DND-41 (cell line): Measurements from ENCODE around the gene SYNC.
"Not testable (repeated sequence)": the region's sequence is repeated elsewhere in the genome, so short reads cannot be mapped to it uniquely, and the experiment has no call there.

Experiments used
- ATAC-seq: fragments of 200-7000 bp; cut with Tn5 transposase; 3 replicates; pipeline ENCODE4 v1.9.1; 2021; ENCODE audit warnings: low read depth; ENCODE audit not compliant: insufficient read depth
- DNase-seq: peaks from one replicate; pipeline ENCODE4 v3.0.0-alpha.2; 2020
- H2AFZ ChIP-seq: 2 replicates; pipeline ENCODE4 v1.6.0; 2012; ENCODE audit warnings: low read depth, low read length
- H3K27ac ChIP-seq: 2 replicates; pipeline ENCODE4 v1.5.1; 2012; ENCODE audit warnings: low read length, inconsistent platforms
- H3K27me3 ChIP-seq: fragments of 200-600 bp; sonication (generic); 2 replicates; pipeline ENCODE4 v1.6.0; 2012; ENCODE audit warnings: low read length, mild to moderate bottlenecking, inconsistent platforms; ENCODE audit not compliant: insufficient read depth, poor library complexity
- H3K36me3 ChIP-seq: 2 replicates; pipeline ENCODE4 v1.5.1; 2012; ENCODE audit warnings: low read length, inconsistent platforms; ENCODE audit not compliant: insufficient read depth
- H3K4me1 ChIP-seq: 2 replicates; pipeline ENCODE4 v1.5.1; 2012; ENCODE audit warnings: mild to moderate bottlenecking, low read length; ENCODE audit not compliant: insufficient read depth
- H3K4me2 ChIP-seq: 2 replicates; pipeline ENCODE4 v1.6.0; 2012; ENCODE audit warnings: mild to moderate bottlenecking, moderate library complexity, low read length, inconsistent platforms; ENCODE audit not compliant: insufficient read depth
- H3K4me3 ChIP-seq, 2 experiments: fragments of 200-600 bp in 1 of 2; shearing (Covaris generic) in 1 of 2; 2 replicates each; pipeline ENCODE4 v1.5.1; 2012 to 2016; ENCODE audit warnings: inconsistent platforms in 2 of 2, low read length in 2 of 2, mild to moderate bottlenecking in 2 of 2, low read depth in 1 of 2, moderate library complexity in 1 of 2
- H3K79me2 ChIP-seq: 2 replicates; pipeline ENCODE4 v1.6.0; 2012; ENCODE audit warnings: low read length, inconsistent platforms; ENCODE audit not compliant: insufficient read depth
- H3K9ac ChIP-seq: 2 replicates; pipeline ENCODE4 v1.6.0; 2012; ENCODE audit warnings: low read depth, mild to moderate bottlenecking, inconsistent platforms, low read length, moderate library complexity
- H3K9me3 ChIP-seq: 2 replicates; pipeline ENCODE4 v1.5.1; 2012; ENCODE audit warnings: low read length, moderate library complexity, mild to moderate bottlenecking, inconsistent platforms; ENCODE audit not compliant: insufficient read depth, severe bottlenecking
- H4K20me1 ChIP-seq: 2 replicates; pipeline ENCODE4 v1.6.0; 2012; ENCODE audit warnings: low read length; ENCODE audit not compliant: insufficient read depth
- CTCF ChIP-seq: IDR thresholded peaks from 2 replicates; pipeline ENCODE4 v1.5.1; 2012; ENCODE audit warnings: borderline replicate concordance, low read length, moderate library complexity, mild to moderate bottlenecking; ENCODE audit not compliant: poor library complexity, severe bottlenecking; ENCODE audit errors: extremely low read depth
- EZH2 ChIP-seq: IDR thresholded peaks from 3 replicates; pipeline ENCODE4 v1.6.1; 2012; ENCODE audit warnings: borderline replicate concordance, low read depth, mild to moderate bottlenecking, moderate library complexity, low read length, inconsistent platforms; ENCODE audit not compliant: severe bottlenecking

Gene SYNC

GRCh38 chr1:32676945-32677344, 25.6 kb downstream of the SYNC start:
- Histone ChIP-seq H3K4me1 (no peaks in the 10 kb centered on the region), H3K9ac (no peak overlapping the region), H3K27me3 (no peaks in the 10 kb centered on the region), H3K27ac (no peak overlapping the region), H2AFZ (no peak overlapping the region), H3K4me3 (no peak overlapping the region), H3K36me3 (peaks cover 96% of the 10 kb centered on the region), H3K79me2 (peaks cover 13% of the 10 kb centered on the region; the same call in 1 of the 2 replicates), H4K20me1 (peaks cover 9% of the 10 kb centered on the region; the same call in 1 of the 2 replicates), H3K9me3 (no peaks in the 10 kb centered on the region), H3K4me2 (no peak overlapping the region)
- ATAC-seq (no peak), DNase-seq (no peak)
- TF ChIP-seq EZH2, result no peak
- no peak for TF ChIP-seq CTCF

GRCh38 chr1:32668716-32669115, 33.9 kb downstream of the SYNC start:
- not testable (repeated sequence) for H2AFZ ChIP-seq, H3K4me2 ChIP-seq, H3K9ac ChIP-seq, H3K4me1 ChIP-seq, DNase-seq, ATAC-seq, H3K27ac ChIP-seq, H3K27me3 ChIP-seq, H3K4me3 ChIP-seq, H3K9me3 ChIP-seq
- Histone ChIP-seq H4K20me1 (peaks cover 40% of the 10 kb centered on the region; the same call in 1 of the 2 replicates), H3K36me3 (peaks cover 98% of the 10 kb centered on the region), H3K79me2 (peaks cover 68% of the 10 kb centered on the region)

- TF ChIP-seq EZH2, result no peak
- TF ChIP-seq CTCF, result no peak
- Histone ChIP-seq H3K4me2 (no peak overlapping the region), H3K4me1 (no peaks in the 10 kb centered on the region), H4K20me1 (peaks cover 42% of the 10 kb centered on the region; the same call in 1 of the 2 replicates), H3K79me2 (peaks cover 74% of the 10 kb centered on the region), H3K4me3 (no peak overlapping the region), H3K9ac (no peak overlapping the region), H3K27ac (no peak overlapping the region), H3K27me3 (no peaks in the 10 kb centered on the region), H3K36me3 (peaks cover 98% of the 10 kb centered on the region), H2AFZ (no peak overlapping the region), H3K9me3 (no peaks in the 10 kb centered on the region)
- DNase-seq (no peak), ATAC-seq (no peak)
Observed at GRCh38 chr1:32666901-32667566, 35.5 kb downstream of the SYNC start.

GRCh38 chr1:32665915-32666314, 36.7 kb downstream of the SYNC start:
- no peaks in the 10 kb centered on the region for H3K27me3 ChIP-seq
- peaks cover 79% of the 10 kb centered on the region for H3K79me2 ChIP-seq
- no peak overlapping the region for H3K27ac ChIP-seq
- H3K9me3 ChIP-seq, result no peaks in the 10 kb centered on the region
- DNase-seq (no peak), ATAC-seq (no peak)
- H3K9ac ChIP-seq, result no peak overlapping the region
- H3K4me2 ChIP-seq, result no peak overlapping the region
- TF ChIP-seq CTCF (no peak), EZH2 (no peak)
- no peak overlapping the region for H3K4me3 ChIP-seq
- peaks cover 43% of the 10 kb centered on the region for H4K20me1 ChIP-seq
- no peak overlapping the region for H2AFZ ChIP-seq
- H3K4me1 ChIP-seq, result 0 out of 2 replicates have a peak, but pooled peaks cover under 1% of the 10 kb centered on the region
- H3K36me3 ChIP-seq, result peaks cover 98% of the 10 kb centered on the region
